Stimulated activated naive CD8-positive, alpha-beta T cell treated with anti-CD3 and anti-CD28 coated beads, Interleukin-15, Interleukin-2, amounts not matched to agents 100 U/mL and 50 U/mL, for 24 hours (primary cell): ENCODE data around the gene ITPKB.

Experiments
- ATAC-seq: fragments of 150-1000 bp; cut with Tn5 transposase; one replicate; pipeline ENCODE4 v1.10.0; 2021
- DNase-seq: peaks from one replicate; pipeline ENCODE4 v3.0.0; 2021

The ITPKB gene

GRCh38 chr1:226704169-226704937 lies 34.7 kb downstream of the ITPKB start:
- ATAC-seq: no peak
- no peak for DNase-seq

- peak; percentile 66 for ATAC-seq
These were observed 35.9 kb downstream of the ITPKB start for GRCh38 chr1:226702957-226703831.

DNA sequence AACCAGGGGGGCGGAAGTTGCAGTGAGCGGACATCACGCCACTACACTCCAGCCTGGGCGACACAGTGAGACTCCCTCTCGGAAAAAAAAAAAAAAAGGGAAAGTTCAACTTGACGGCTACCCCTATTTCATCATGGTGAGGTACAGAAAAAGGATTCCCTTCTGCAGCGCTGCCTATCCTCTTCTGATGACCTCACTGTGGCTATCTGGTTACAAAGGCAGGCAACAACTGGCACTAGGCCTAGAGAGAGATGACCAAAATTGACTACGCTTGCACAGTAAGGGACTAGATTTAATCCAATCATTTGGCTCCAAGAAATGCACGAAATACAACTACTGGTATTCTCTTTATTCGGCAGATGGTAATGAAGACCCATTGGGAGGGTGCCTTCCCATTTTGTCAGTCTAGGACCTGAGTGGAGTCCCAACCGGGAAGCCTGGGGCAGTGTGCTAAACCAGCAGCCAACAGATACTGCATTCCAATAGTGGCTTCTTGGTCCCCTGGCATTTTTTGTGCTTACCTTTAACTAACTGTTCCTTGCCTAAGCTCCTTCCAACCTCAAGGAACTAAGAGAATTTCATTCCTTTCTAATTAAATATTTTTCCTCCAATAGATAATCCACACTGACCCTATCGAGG lies 36.6 kb downstream of the ITPKB start:
- ATAC-seq (no peak), DNase-seq (no peak)

More at GRCh38 chr1:226702957-226703831, 35.9 kb downstream of the ITPKB start:
- DNase-seq: peak; percentile 86

GRCh38 chr1:226700861-226701260 lies 38.2 kb downstream of the ITPKB start:
- DNase-seq: no peak
- ATAC-seq: no peak

GRCh38 chr1:226699166-226699565 lies 39.9 kb downstream of the ITPKB start:
- ATAC-seq: no peak
- no peak for DNase-seq

DNA sequence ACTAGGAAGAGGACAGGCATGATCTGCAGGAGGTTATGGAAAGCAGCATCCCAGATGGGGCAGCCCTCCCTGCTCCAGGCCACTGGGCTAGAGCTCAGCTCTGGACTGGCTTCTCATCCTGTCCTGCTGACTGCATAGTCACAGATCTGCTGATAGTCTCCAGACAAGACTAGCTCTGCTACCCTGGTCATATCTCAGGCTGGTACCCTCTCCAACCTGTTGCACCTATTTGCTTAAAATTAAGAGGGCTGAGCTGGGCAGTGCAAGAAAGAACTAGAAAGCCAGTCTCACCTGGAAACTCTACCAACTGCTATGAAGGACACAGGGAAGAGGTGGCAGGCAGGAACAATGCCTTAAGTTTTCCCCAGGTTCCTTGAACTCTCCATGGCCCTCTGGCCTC lies 40.4 kb downstream of the ITPKB start:
- ATAC-seq: no peak
- no peak for DNase-seq

DNA sequence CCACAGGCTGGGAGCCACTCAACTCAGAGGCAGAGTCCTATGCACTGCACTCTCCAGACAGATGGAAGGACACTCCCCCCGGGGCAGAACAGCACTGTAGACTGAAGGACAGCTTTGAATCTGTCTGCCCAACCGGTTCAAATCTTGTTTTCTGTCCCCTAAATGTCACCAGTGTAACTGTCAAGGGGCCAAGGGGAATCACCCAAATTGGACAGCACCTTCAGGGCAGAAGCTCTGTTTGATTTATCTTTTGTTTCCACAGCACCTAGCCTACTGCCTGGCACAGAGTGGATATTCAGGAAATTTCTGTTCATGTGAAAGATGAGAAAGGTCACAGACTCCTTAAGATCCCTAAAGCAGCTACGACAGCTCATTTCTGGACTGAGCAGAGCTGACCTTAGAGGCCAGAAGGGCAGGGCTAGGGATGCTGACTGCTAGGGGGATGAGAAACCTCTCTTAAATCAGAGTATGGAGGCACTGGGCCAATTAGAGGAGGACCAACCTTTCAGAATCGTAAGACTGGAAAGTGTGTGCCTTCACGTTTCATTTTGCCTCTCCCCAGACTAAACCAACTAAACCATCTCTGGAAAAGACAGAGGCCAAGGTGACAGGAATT lies 41.0 kb downstream of the ITPKB start:
- no peak for DNase-seq
- ATAC-seq: peak; percentile 53

GRCh38 chr1:226697151-226697928 lies 41.7 kb downstream of the ITPKB start:
- DNase-seq: no peak

DNA sequence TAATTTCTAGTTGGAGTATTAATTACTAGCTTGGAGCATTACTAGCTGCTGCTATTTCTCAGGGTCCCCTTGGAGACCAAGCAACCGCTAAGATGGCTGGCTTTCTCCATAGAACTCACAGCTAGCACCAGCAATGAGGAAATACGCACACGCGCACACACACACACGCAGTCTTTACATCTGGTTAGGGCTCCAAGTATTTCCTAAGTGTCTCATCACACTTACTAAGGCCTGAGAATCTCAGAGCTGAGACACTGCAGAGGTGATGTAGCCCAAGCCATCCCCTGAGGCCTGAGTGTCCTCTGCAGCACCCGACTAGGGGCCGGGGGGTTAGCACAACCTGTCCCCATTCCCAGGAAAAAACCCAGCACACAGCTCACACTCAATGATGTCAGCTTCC lies 42.5 kb downstream of the ITPKB start:
- DNase-seq: no peak
- no peak for ATAC-seq

More at GRCh38 chr1:226697151-226697928, 41.7 kb downstream of the ITPKB start:
- ATAC-seq: peak; percentile 77

DNA sequence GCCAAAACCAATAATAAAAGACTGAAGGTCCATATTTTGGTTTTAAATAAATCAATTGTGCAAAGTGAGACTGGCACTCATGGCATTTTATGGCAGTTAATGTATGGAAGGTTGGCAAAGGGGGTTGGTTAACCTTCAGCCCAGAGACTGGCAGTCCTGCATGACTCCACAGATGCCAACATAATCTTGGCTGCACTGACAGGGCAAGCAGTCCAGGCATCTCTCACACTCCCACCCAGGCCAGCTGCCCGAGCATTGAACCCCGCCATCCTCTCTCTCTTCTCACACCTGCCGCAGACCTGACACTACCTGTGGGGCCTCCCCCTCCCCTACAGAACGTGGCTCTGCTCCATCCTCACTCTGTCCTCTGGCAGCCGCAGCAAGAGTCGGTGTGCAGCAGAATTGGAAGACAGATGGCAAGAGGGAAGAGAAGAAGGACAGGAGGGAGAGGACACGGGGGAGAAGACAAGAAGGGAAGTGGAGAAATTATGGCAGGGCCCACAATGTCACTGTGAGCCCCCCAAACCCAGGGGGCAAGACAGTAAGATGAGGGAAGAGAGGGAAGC lies 43.7 kb downstream of the ITPKB start:
- DNase-seq (no peak), ATAC-seq (no peak)

- DNase-seq: no peak
- no peak for ATAC-seq
These were observed 46.3 kb downstream of the ITPKB start for GRCh38 chr1:226692823-226693222.

GRCh38 chr1:226692051-226692792 lies 46.9 kb downstream of the ITPKB start:
- DNase-seq (no peak), ATAC-seq (no peak)

- peak; percentile 69 for ATAC-seq
- DNase-seq: peak; percentile 73
These were observed 47.8 kb downstream of the ITPKB start for GRCh38 chr1:226691247-226691646.

DNA sequence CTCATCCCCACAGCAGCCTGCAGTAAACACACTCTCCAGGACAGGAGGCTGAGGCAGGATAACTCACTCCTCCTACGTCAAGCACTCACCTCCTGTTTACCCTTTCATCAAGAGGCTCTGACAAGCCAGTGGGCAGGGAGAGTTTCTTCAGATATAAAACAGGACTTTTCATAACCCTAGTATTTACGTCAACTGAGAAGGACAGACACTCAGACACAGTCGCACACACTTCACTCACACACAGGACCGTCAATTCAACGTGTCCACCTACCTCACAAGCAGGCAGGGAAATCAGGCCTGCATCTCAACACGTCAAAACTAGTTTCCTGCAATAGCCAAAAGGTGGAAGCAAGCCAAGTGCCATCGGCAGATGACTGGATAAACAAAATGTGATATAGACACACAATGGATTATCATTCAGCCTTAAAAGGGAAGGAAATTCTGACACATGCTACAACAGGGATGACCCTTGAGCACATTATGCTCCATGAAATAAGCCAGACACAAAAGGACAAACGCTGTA lies 48.6 kb downstream of the ITPKB start:
- DNase-seq: peak; percentile 51
- peak; percentile 37 for ATAC-seq

DNA sequence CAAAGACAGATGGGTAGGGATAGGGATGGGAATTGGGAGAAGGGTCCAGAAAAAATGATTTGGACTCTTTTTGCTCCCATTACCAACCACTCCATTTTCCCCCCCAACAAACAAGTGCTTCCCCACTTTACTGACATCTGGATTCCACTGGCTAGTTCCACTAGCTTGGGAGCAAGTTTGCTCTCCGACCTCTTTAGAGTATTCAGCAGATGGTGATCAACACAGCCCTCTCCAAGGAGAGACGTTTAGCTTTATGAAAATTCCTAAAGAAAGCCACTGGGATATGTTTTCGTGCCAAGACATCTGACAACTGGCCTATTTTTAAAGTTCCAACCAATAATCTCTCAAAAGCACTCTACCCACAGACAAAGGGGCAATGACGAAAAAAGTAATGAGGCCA lies 50.3 kb downstream of the ITPKB start:
- ATAC-seq (no peak), DNase-seq (no peak)

DNA sequence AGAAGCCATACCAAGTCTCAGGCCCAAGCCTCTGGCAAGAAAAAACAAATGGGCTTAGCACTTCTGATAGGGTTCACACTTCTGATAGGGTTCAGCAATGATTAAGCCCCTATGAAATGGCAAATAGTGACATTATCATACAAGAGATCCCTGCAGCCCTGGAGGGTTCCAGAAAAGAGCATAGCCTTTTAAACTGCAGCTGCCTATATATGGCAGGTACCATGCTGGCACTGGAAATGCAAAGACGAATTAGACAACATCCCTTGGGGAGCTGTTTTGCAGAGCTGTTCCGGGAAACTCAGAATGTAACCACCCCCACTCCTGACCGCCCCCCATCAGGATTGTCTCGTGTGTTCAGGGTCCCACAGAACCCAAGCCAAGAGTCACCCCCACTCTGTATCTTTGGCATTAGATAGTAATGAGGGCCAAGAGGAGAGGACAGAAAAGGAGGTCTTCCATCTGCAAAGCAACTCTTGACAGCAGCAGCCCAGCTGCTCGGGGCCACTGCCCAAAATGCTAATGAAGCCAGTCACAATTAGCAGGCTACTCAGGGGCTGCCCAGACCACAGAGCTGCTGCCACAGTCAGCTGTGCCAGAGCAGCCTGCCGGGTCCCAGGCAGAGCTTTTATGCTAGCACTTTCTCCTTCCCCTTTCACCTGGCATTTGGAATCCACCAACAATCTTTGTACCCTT lies 50.9 kb downstream of the ITPKB start:
- DNase-seq: no peak
- ATAC-seq: peak; percentile 19

DNA sequence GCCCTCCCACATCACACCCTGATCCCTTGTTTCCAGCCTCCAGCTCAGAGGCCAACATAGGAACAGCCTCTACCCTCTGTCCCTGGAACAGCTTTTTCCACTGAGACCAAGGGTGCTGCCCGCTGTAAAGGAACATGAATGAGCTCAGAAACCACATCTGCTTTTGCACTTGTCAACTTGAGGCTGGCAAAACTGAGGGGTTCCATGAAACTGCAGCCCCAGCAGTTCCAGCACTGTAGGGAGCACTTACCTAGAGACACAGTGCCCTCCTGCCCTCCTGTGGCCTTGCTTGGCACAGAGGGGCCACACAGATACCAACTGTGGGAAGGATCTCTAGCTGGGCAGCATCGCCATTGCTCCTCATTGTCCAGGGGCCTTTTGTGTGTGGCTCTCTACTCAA lies 51.7 kb downstream of the ITPKB start:
- DNase-seq (peak; percentile 68), ATAC-seq (peak; percentile 66)

GRCh38 chr1:226686440-226687425 lies 52.3 kb downstream of the ITPKB start:
- ATAC-seq (no peak), DNase-seq (no peak)
